ENCODE data around the gene NDUFAF8. TPM values are rescaled to one million over a fixed set of nuclear protein-coding genes. Genes with fewer than 3 reads are reported as not detected.
A peak's percentile ranks its signal among the peaks of the same experiment; 100 is the strongest.

The NDUFAF8 gene
- total RNA-seq, 1 donor from 2014 or later = 39.7 TPM

GRCh38 chr17:81286491-81287145 lies 47.5 kb downstream of the NDUFAF8 start:
- H3K4me3 Mint-ChIP-seq (ENCODE audit: unreplicated experiment) = no peak overlapping the region
- peaks cover 18% of the 10 kb centered on the region for H3K4me1 Mint-ChIP-seq (ENCODE audit: low read depth)
- H3K27me3 Mint-ChIP-seq (ENCODE audit: low read depth) = no peaks in the 10 kb centered on the region
- TF ChIP-seq, protein P1, sequence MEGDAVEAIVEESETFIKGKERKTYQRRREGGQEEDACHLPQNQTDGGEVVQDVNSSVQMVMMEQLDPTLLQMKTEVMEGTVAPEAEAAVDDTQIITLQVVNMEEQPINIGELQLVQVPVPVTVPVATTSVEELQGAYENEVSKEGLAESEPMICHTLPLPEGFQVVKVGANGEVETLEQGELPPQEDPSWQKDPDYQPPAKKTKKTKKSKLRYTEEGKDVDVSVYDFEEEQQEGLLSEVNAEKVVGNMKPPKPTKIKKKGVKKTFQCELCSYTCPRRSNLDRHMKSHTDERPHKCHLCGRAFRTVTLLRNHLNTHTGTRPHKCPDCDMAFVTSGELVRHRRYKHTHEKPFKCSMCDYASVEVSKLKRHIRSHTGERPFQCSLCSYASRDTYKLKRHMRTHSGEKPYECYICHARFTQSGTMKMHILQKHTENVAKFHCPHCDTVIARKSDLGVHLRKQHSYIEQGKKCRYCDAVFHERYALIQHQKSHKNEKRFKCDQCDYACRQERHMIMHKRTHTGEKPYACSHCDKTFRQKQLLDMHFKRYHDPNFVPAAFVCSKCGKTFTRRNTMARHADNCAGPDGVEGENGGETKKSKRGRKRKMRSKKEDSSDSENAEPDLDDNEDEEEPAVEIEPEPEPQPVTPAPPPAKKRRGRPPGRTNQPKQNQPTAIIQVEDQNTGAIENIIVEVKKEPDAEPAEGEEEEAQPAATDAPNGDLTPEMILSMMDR (IDR thresholded peaks at IDR 0.05) = no peak
- peak overlapping the region; percentile 49 for H3K27ac Mint-ChIP-seq (ENCODE audit: unreplicated experiment)
- no peaks in the 10 kb centered on the region for H3K9me3 Mint-ChIP-seq (ENCODE audit: low read depth)
- peaks cover 8% of the 10 kb centered on the region for H3K36me3 Mint-ChIP-seq (ENCODE audit: low read depth)
- DNase-seq (ENCODE audit: low spot score) = no peak

DNA sequence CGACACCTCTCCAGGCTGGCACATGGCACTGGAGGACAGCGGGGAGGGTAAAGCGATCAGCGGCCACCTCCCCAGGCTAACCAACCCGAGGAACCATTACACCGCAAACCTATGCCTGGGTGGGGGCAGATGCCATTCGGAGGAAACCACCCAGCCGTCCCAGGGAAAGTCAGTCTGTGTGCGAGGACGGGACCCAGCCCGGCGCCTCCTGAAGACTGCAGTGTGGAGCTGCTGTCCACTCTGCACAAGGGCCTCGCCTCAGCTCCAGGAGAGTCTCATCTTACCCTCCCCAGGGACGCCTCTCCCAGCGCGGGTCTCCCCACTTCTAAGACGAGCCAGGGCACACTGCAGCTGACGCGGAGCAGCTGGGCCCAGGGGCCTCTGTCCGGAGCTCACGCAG lies 48.0 kb downstream of the NDUFAF8 start:
- Mint-ChIP-seq H3K27ac (ENCODE audit: unreplicated experiment) (no peak overlapping the region), H3K4me1 (ENCODE audit: low read depth) (peaks cover 18% of the 10 kb centered on the region), H3K36me3 (ENCODE audit: low read depth) (peaks cover 8% of the 10 kb centered on the region), H3K9me3 (ENCODE audit: low read depth) (no peaks in the 10 kb centered on the region), H3K4me3 (ENCODE audit: unreplicated experiment) (no peak overlapping the region), H3K27me3 (ENCODE audit: low read depth) (no peaks in the 10 kb centered on the region)
- no peak for DNase-seq (ENCODE audit: low spot score)
- TF ChIP-seq, protein P1 (IDR thresholded peaks at IDR 0.05) = no peak

DNA sequence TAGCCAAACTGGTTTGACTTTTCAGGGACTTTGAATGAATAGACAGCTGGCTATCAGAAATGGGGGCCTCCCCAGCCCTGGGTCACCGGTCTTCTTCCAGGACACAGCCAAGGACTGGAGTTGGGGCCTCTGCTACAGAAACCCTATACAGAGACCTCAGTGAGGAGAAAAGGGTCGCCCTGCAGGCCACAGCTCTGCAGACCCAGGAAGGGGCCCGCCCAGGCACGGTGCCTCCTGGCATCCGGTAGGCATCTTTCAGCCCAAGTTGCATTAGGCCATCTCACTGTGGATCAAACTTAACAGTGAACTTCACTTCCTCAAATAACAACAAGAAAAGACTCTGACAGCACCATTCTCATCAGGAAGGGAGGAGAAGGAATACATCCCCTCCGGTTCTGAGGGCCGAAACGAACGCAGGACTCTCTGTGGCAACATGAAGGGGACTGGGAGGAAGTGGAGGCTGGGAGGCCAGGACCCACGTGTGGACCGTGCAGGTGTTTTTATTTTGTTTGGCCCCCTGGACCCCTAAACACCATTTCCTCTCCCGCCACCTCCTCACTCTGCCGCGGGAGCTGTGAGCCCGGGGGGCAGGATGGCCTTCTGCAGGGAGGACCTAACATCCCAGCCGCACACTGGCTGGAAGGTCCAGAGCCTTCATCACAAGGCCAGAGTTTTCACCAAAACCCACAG lies 48.8 kb downstream of the NDUFAF8 start:
- Mint-ChIP-seq H3K4me3 (ENCODE audit: unreplicated experiment) (no peak overlapping the region), H3K27ac (ENCODE audit: unreplicated experiment) (no peak overlapping the region), H3K27me3 (ENCODE audit: low read depth) (no peaks in the 10 kb centered on the region), H3K36me3 (ENCODE audit: low read depth) (peaks cover 8% of the 10 kb centered on the region), H3K9me3 (ENCODE audit: low read depth) (no peaks in the 10 kb centered on the region), H3K4me1 (ENCODE audit: low read depth) (peaks cover 23% of the 10 kb centered on the region)
- DNase-seq (ENCODE audit: low spot score) = no peak
- TF ChIP-seq, protein P1 (IDR thresholded peaks at IDR 0.05) = no peak

DNA sequence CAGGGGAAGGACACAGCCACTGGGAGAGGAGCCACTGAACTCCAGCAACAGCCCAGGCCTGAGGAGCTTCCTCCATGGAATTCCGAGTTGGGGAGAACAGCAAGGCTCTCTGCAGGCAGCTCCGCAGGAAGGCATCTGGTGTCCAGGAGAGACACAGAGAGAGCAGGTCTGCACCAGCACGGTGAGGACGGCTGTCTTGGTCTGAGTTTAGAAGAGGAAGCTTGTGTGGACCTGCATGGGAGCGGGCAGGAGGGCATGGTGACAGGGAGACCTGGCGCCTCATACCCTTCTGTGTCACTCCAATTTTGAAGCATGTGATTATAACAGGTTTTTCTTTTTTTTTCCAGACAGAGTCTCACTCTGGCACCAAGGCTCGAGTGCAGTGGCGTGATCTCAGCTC lies 49.6 kb downstream of the NDUFAF8 start:
- Mint-ChIP-seq H3K27me3 (ENCODE audit: low read depth) (no peaks in the 10 kb centered on the region), H3K4me1 (ENCODE audit: low read depth) (peaks cover 31% of the 10 kb centered on the region), H3K36me3 (ENCODE audit: low read depth) (peaks cover 8% of the 10 kb centered on the region), H3K9me3 (ENCODE audit: low read depth) (no peaks in the 10 kb centered on the region), H3K27ac (ENCODE audit: unreplicated experiment) (no peak overlapping the region), H3K4me3 (ENCODE audit: unreplicated experiment) (no peak overlapping the region)
- TF ChIP-seq, protein P1 (IDR thresholded peaks at IDR 0.05) = no peak
- DNase-seq (ENCODE audit: low spot score) = no peak

DNA sequence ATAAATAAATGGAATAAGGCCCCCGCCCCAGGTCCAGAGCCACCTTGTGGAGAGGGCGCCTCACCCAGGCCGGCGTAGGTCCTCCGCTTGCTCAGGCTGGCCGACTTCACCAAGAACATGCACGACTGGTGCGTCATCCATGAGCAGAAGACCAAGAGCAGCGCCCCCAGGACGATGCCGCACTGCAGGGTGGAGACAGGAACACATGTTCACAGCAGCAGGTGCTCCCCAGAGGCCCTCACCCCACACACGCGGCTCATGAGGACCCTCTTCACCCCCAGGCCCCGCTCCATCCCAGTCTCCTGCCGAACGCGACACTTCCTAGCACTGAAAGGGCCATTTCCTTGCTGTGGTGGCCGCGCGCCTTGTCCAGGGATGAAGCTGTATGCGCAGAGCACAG lies 50.5 kb downstream of the NDUFAF8 start:
- Mint-ChIP-seq H3K27ac (ENCODE audit: unreplicated experiment) (no peak overlapping the region), H3K9me3 (ENCODE audit: low read depth) (no peaks in the 10 kb centered on the region), H3K36me3 (ENCODE audit: low read depth) (peaks cover 5% of the 10 kb centered on the region), H3K4me3 (ENCODE audit: unreplicated experiment) (no peak overlapping the region), H3K27me3 (ENCODE audit: low read depth) (no peaks in the 10 kb centered on the region), H3K4me1 (ENCODE audit: low read depth) (peaks cover 40% of the 10 kb centered on the region)
- no peak for DNase-seq (ENCODE audit: low spot score)
- TF ChIP-seq, protein P1 (IDR thresholded peaks at IDR 0.05) = no peak

Data from chondrocyte (in vitro differentiated cells).